Heart right ventricle (tissue), 16 donors: ENCODE measurements around the gene RAP1GAP2. TPM values are rescaled to one million over a fixed set of nuclear protein-coding genes. Genes with fewer than 3 reads are reported as not detected.

Experiments
- ATAC-seq, 8 donors: fragments of 200-7000 bp; cut with Tn5 transposase; one replicate each; pipeline ENCODE4 v1.9.1; 2020; ENCODE audit warnings: mild to moderate bottlenecking in 8 of 8, moderate library complexity in 8 of 8, moderate number of reproducible peaks in 1 of 8
- DNase-seq, 2 donors: peaks; one replicate each; pipeline ENCODE4 v3.0.0-alpha.2; 2020
- H3K27ac ChIP-seq, 10 donors: fragments of 200-600 bp; sonication (generic) in 2 of 10; one replicate each; pipeline versions ENCODE4 v1.5.0 to v1.8.0; 2020 to 2022; ENCODE audit warnings: mild to moderate bottlenecking in 3 of 10
- H3K27me3 ChIP-seq, 7 donors: fragments of 200-600 bp; one replicate each; pipeline ENCODE4 v1.8.0; 2021 to 2022; ENCODE audit warnings: mild to moderate bottlenecking in 2 of 7
- H3K36me3 ChIP-seq, 9 donors: fragments of 200-600 bp; sonication (generic) in 1 of 9; one replicate each; pipeline versions ENCODE4 v1.5.0 to v1.8.0; 2020 to 2022; ENCODE audit warnings: mild to moderate bottlenecking in 2 of 9
- H3K4me1 ChIP-seq, 9 donors: fragments of 200-600 bp; sonication (generic) in 1 of 9; one replicate each; pipeline versions ENCODE4 v1.5.0 to v1.8.0; 2020 to 2022; ENCODE audit warnings: mild to moderate bottlenecking in 4 of 9
- H3K4me3 ChIP-seq, 10 donors: fragments of 200-600 bp; sonication (generic) in 2 of 10; one replicate each; pipeline versions ENCODE4 v1.5.0 to v1.8.0; 2020 to 2022; ENCODE audit warnings: mild to moderate bottlenecking in 7 of 10, moderate library complexity in 2 of 10
- H3K9me3 ChIP-seq, 11 donors: fragments of 200-600 bp in 10 of 11; sonication (generic) in 2 of 11; one replicate each; pipeline versions ENCODE4 v1.5.0 to v1.8.0; 2013 to 2022; ENCODE audit warnings: mild to moderate bottlenecking in 2 of 11, control low read depth in 1 of 11, moderate library complexity in 1 of 11
- WGBS, 2 donors: extraction: QIAGEN DNeasy Blood & Tissue Kit; methylation state at CpG; one replicate each; pipeline ENCODE4 v1.1.7; 2013; ENCODE audit warnings: inconsistent platforms in 1 of 2; 5-methylcytosine and 5-hydroxymethylcytosine counted together
- intact Hi-C, 10 donors: fragments of 100-400 bp; cut with DNase I; formaldehyde crosslinking; loops; one replicate each; pipeline versions ENCODE4 v1.11.1 to v1.14.2; 2022
- polyA plus RNA-seq, 2 donors: library from polyadenylated mRNA; stranded (reverse); fragments of 200-250 nt; gene quantifications; one replicate each; pipeline ENCODE4 v1.2.3, GENCODE V29; 2013
- total RNA-seq, 10 donors: library from RNA; stranded (reverse); fragmentation: NEBNext Ultra II Directional in 3 of 10; extraction: Animal tissue kit (Norgen Biotek cat#: 25700) in 3 of 10; gene quantifications; one replicate each; pipeline versions ENCODE4 v1.2.1 to v1.2.4, GENCODE V29; 2021 to 2023
- TF ChIP-seq, protein P1 (sequence below), 9 donors: fragments of 200-600 bp; sonication (generic) in 2 of 9; IDR thresholded peaks; one replicate each; pipeline versions ENCODE4 v1.5.0 to v1.8.0; 2021 to 2022; ENCODE audit warnings: antibody characterized with exemption in 9 of 9, mild to moderate bottlenecking in 5 of 9, moderate library complexity in 1 of 9
- donor health status: Arrhythmogenic right ventricular cardiomyopathy.
- donor health status: ischemic (EF 13 %, LVEDD 7.1; RV severe dilation, severe dysfunction).
- donor health status: healthy with polysubstance abuse.
- donor health status: DM: no; HTN: yes; CAD: no.
- donor health status: DM: no; HTN: no; CAD: no.
- donor health status: ischemic (EF 25% LVEDD 6.9; RV normal size, moderate dysfunction).
- donor health status: ischemic (EF 25% LVEDD 5.7; RV mildly dilated, moderate dysfunction).
- donor health status: healthy.
- donor health status: DM: yes; HTN: yes; CAD: no.
- donor health status: Ischemic cardiomyopathy.
- donor health status: ischemic (EF 35%, LVEDD 5.7; RV mildly dilated, moderate dysfunction).
- donor health status: nonischemic (EF 11% LVEDD 7.7; RV severe dilation, severe dysfunction).
- donor health status: DM: yes; HTN: yes; CAD: no.
- donor health status: PGD.
- donor health status: ischemic (EF 29% LVEDD 5.4; RV normal size, mild dysfunction).
- donor health status: nonischemic (EF 23%, LVEDD 6.1; RV moderate dilation, normal function).

The RAP1GAP2 gene
- total and polyA plus RNA-seq, 12 donors: 9.5 to 51.3 (median 34.6) TPM

DNA sequence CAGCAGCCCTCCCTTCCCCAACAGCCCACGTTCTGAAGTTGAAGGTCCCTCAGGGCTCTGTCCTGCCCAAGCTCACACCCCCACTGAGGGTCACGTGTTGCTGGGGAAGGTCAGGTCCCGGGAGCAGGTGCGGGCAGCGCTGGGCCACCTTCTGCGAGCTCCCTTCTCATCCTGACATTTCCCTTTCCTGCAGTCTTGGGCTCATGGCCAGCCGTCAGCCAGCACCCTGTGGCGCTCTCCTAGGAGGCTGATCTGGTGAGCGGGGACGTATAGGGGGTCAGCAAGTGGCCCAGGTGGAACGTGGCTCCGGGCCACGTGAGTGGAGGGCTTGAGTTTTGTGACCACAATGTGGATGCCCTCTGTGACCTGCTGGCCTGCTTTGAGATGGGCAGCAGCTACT lies 73.4 kb downstream of the RAP1GAP2 start:
- WGBS, 2 donors: 69 to 73% methylated on average over 13 of the region's 13 CpGs
- intact Hi-C loops: no loop called here
- TF ChIP-seq, protein P1, sequence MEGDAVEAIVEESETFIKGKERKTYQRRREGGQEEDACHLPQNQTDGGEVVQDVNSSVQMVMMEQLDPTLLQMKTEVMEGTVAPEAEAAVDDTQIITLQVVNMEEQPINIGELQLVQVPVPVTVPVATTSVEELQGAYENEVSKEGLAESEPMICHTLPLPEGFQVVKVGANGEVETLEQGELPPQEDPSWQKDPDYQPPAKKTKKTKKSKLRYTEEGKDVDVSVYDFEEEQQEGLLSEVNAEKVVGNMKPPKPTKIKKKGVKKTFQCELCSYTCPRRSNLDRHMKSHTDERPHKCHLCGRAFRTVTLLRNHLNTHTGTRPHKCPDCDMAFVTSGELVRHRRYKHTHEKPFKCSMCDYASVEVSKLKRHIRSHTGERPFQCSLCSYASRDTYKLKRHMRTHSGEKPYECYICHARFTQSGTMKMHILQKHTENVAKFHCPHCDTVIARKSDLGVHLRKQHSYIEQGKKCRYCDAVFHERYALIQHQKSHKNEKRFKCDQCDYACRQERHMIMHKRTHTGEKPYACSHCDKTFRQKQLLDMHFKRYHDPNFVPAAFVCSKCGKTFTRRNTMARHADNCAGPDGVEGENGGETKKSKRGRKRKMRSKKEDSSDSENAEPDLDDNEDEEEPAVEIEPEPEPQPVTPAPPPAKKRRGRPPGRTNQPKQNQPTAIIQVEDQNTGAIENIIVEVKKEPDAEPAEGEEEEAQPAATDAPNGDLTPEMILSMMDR (IDR thresholded peaks at IDR 0.05): no peak
- ATAC-seq: peak in 3 of 8 donors; percentile 29 to 42 (median 30)
- Histone ChIP-seq H3K4me3 (no peak overlapping the region), H3K36me3 (no peaks in the 10 kb centered on the region), H3K4me1 (peaks cover 0 to 24% (median 7%) of the 10 kb centered on the region in 9 donors), H3K27me3 (no peaks in the 10 kb centered on the region), H3K9me3 (no peaks in the 10 kb centered on the region), H3K27ac (no peak overlapping the region)
- no peak for DNase-seq

DNA sequence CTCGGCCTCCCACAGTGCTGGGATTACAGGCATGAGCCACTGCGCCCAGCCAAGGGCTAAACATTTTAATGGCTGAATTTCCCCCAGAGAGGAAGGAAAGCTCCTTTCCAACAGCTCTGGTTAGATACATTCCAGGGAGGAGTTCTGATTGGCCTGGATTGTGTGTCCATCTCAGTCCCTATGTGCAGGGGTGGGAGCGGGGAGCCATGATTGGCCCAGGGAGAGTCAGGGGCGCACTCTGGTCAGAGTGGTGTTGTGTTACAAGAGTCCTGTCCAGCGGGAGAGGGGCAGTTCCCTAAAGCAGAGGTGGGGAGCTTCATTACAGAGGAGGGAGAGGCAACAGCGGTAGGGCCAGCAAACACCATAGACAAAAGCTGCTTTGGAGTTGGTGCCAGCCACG lies 75.0 kb downstream of the RAP1GAP2 start:
- Histone ChIP-seq H3K4me1 (peaks cover 0 to 14% (median 6%) of the 10 kb centered on the region in 9 donors), H3K9me3 (no peaks in the 10 kb centered on the region), H3K36me3 (no peaks in the 10 kb centered on the region), H3K27me3 (no peaks in the 10 kb centered on the region), H3K4me3 (no peak overlapping the region), H3K27ac (no peak overlapping the region)
- WGBS, 2 donors: 68 to 78% methylated on average over 7 of the region's 7 CpGs
- intact Hi-C loops: no loop called here
- TF ChIP-seq, protein P1 (IDR thresholded peaks at IDR 0.05): no peak
- DNase-seq (no peak), ATAC-seq (peak in 1 of 8 donors; percentile 31)

DNA sequence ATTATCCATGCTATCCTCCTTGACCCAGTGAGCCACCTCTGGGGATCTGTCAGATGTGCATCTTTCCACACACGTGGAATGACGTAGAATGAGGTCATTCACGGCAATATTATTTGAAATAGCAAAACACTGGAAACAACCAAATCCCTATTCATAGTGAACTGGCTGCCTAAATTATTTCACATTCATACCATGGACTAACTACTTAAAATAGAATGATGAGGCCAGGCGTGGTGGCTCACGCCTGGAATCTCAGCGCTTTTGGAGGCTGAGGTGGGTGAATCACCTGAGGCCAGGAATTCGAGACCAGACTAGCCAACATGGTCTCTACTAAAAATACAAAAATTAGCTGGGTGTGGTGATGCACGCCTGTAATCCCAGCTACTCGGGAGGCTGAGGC lies 75.5 kb downstream of the RAP1GAP2 start:
- TF ChIP-seq, protein P1 (IDR thresholded peaks at IDR 0.05): no peak

DNA sequence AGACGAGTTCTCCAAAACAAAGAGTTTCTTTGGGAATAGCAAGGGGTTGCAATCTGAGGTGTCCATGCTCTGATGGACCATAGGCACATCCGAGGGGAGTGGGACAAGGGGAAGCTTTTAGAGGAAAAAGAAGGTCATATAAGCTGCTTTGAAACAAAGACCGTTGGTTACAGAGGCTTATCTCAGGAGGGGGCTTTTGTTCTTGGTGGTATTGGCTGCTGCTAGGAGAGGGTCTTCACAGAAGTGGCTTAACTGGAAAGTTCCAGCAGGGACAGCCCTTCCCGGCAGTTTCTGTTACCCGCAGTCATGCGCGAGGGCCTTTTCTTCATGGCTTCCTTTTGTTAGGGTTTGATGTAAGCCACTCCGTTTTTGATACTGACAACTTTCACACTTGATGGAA lies 76.0 kb downstream of the RAP1GAP2 start:
- intact Hi-C loops: no loop called here
- H3K9me3 ChIP-seq: no peaks in the 10 kb centered on the region
- peaks cover 0 to 13% (median 4%) of the 10 kb centered on the region in 9 donors for H3K4me1 ChIP-seq
- 70 to 71% methylated on average over 8 of the region's 8 CpGs for WGBS, 2 donors
- H3K36me3 ChIP-seq: no peaks in the 10 kb centered on the region
- no peak overlapping the region for H3K27ac ChIP-seq
- no peaks in the 10 kb centered on the region for H3K27me3 ChIP-seq
- TF ChIP-seq, protein P1 (IDR thresholded peaks at IDR 0.05): no peak
- DNase-seq (no peak), ATAC-seq (no peak)
- H3K4me3 ChIP-seq: no peak overlapping the region

More for the DNA sequence above, 75.5 kb downstream of the RAP1GAP2 start:
- no peak for ATAC-seq
- peaks cover 0 to 14% (median 6%) of the 10 kb centered on the region in 9 donors for H3K4me1 ChIP-seq
- no peak overlapping the region for H3K27ac ChIP-seq
- H3K36me3 ChIP-seq: no peaks in the 10 kb centered on the region
- intact Hi-C loops: no loop called here
- no peaks in the 10 kb centered on the region for H3K9me3 ChIP-seq
- no peak for DNase-seq
- WGBS, 2 donors: 84 to 90% methylated on average over 9 of the region's 9 CpGs
- H3K27me3 ChIP-seq: no peaks in the 10 kb centered on the region
- H3K4me3 ChIP-seq: no peak overlapping the region
